ENCODE measurements around the gene SH2D2A. TPM values are rescaled to one million over a fixed set of nuclear protein-coding genes. Genes with fewer than 3 reads are reported as not detected.

SH2D2A gene
- total and polyA plus RNA-seq, 9 donors, result 0.19 to 2.8 (median 0.77) TPM

DNA sequence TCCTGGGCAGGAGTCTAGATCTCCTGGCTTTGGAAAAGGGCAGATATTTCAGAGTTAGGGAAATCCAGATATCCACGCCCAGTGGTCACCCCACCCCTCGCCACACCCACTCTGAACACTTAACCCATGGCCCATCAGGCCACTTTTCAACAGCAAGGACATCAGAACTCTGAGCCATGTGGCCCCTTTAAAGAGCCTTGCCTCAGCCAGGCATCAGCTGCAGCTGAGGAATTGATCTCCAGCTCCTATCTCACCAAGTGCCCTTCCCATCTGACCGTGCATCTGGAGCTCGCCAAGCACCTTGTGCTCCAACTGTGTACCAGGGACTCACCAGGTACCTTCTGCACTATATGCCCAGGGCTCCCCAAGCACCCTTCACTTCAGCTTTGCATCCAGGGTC lies 20.2 kb upstream of the SH2D2A start:
- Histone ChIP-seq H3K27ac (no peak overlapping the region), H3K36me3 (no peaks in the 10 kb centered on the region), H3K9me3 (no peaks in the 10 kb centered on the region), H3K4me1 (ENCODE audit: insufficient read depth) (peaks cover 2% of the 10 kb centered on the region), H3K4me3 (no peak overlapping the region), H3K27me3 (no peaks in the 10 kb centered on the region)
- WGBS, 3 donors, result 77 to 84% (median 78%) methylated on average over 4 of the region's 4 CpGs
- TF ChIP-seq POLR2A (IDR thresholded peaks at IDR 0.05), result no peak
- TF ChIP-seq EP300 (IDR thresholded peaks at IDR 0.05), result no peak
- TF ChIP-seq, protein P1, sequence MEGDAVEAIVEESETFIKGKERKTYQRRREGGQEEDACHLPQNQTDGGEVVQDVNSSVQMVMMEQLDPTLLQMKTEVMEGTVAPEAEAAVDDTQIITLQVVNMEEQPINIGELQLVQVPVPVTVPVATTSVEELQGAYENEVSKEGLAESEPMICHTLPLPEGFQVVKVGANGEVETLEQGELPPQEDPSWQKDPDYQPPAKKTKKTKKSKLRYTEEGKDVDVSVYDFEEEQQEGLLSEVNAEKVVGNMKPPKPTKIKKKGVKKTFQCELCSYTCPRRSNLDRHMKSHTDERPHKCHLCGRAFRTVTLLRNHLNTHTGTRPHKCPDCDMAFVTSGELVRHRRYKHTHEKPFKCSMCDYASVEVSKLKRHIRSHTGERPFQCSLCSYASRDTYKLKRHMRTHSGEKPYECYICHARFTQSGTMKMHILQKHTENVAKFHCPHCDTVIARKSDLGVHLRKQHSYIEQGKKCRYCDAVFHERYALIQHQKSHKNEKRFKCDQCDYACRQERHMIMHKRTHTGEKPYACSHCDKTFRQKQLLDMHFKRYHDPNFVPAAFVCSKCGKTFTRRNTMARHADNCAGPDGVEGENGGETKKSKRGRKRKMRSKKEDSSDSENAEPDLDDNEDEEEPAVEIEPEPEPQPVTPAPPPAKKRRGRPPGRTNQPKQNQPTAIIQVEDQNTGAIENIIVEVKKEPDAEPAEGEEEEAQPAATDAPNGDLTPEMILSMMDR (IDR thresholded peaks at IDR 0.05), result no peak
- DNase-seq, result no peak
- intact Hi-C loops (cut with DNase I), result no loop called here

DNA sequence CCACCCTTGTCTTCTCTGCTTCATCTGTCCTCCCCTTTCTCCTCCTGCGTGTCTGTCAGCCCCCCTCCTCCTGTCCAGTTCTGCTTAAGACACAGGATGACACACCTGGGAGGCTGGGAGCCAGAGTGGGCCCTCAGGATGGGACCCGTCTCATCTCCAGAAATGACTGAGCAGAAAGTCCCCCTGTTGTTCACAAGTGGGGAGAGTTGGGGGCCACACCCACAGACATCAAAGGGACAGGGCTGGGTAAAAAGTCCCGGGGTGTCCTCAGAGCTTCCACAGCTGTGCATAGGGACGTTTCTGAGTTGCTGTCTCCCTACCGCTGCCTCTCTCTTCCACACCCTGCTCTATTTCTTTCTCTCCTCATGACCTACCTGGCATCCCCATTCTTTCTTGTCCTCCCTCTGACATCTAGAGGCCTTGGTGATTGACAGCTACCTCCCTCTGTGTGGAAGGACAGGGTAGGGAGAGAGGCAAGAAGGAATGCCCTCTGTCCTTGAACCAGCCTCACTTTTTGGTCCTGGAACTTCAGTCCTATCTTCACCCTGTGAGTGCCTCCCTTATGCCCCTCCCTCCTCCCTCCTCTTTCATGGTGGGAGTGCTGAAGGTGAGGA lies 19.5 kb upstream of the SH2D2A start:
- H3K36me3 ChIP-seq, result no peaks in the 10 kb centered on the region
- no peak overlapping the region for H3K27ac ChIP-seq
- TF ChIP-seq, protein P1 (IDR thresholded peaks at IDR 0.05), result no peak
- TF ChIP-seq POLR2A (IDR thresholded peaks at IDR 0.05) (no peak), EP300 (IDR thresholded peaks at IDR 0.05) (no peak)
- no peak for DNase-seq
- H3K27me3 ChIP-seq, result no peaks in the 10 kb centered on the region
- H3K4me3 ChIP-seq, result no peak overlapping the region
- H3K9me3 ChIP-seq, result no peaks in the 10 kb centered on the region
- WGBS, 3 donors, result 66 to 76% (median 68%) methylated on average over 5 of the region's 5 CpGs
- intact Hi-C loops (cut with DNase I), result no loop called here
- H3K4me1 ChIP-seq (ENCODE audit: insufficient read depth), result peaks cover 2% of the 10 kb centered on the region

DNA sequence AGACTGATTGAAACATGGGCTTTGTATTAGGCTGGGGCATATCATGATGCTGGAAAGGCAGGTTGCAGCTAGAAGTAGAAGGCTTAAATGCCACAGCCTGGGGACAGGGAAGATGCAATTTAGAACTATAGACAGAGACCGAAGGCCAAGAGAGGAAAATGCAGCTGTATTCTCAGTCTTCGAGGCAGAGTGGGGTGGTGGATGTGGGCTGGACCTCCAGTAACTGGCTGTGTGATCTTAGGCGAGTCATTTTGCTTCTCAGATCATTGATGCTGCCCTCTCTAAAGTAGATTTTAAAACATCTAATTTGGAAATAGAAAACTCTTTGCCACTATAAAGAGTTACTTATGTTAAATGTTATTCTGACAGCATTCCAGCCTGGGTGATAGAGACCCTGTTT lies 17.7 kb upstream of the SH2D2A start:
- no peak for DNase-seq
- no peak overlapping the region for H3K4me3 ChIP-seq
- H3K27ac ChIP-seq, result no peak overlapping the region
- H3K4me1 ChIP-seq (ENCODE audit: insufficient read depth), result peaks cover 2% of the 10 kb centered on the region
- no peak for TF ChIP-seq EP300 (IDR thresholded peaks at IDR 0.05)
- TF ChIP-seq, protein P1 (IDR thresholded peaks at IDR 0.05), result no peak
- TF ChIP-seq POLR2A (IDR thresholded peaks at IDR 0.05), result no peak
- H3K36me3 ChIP-seq, result no peaks in the 10 kb centered on the region
- WGBS, 3 donors, result 80 to 81% (median 81%) methylated on average over 3 of the region's 3 CpGs
- H3K27me3 ChIP-seq, result no peaks in the 10 kb centered on the region
- intact Hi-C loops (cut with DNase I), result no loop called here
- H3K9me3 ChIP-seq, result no peaks in the 10 kb centered on the region

DNA sequence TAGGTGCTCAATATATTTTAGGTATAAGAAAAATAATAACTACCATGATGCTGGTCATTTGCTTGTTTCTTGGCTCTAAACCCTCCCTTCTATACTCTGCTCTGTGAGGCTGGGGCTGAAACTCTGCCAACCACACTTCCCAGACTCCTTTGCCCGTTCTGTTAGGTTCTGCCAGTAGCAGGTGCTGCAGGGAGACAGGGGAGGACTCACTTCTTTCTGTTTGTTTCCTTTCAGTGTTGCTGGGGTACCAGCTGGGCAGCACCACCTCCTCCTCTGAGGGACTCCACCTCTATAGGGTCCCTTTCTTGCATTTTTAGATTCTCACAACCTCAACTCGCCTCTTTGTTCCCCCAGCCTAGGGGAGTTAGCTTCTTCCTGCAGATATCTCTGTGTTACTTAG lies 17.0 kb upstream of the SH2D2A start:
- H3K4me1 ChIP-seq (ENCODE audit: insufficient read depth), result no peaks in the 10 kb centered on the region
- no peaks in the 10 kb centered on the region for H3K9me3 ChIP-seq
- no peaks in the 10 kb centered on the region for H3K36me3 ChIP-seq
- intact Hi-C loops (cut with DNase I), result no loop called here
- no peak overlapping the region for H3K4me3 ChIP-seq
- H3K27ac ChIP-seq, result no peak overlapping the region
- WGBS, 3 donors, result 56 to 59% (median 59%) methylated on average over 2 of the region's 2 CpGs
- no peaks in the 10 kb centered on the region for H3K27me3 ChIP-seq
- TF ChIP-seq, protein P1 (IDR thresholded peaks at IDR 0.05), result no peak
- TF ChIP-seq POLR2A (IDR thresholded peaks at IDR 0.05) (no peak), EP300 (IDR thresholded peaks at IDR 0.05) (no peak)
- DNase-seq, result no peak
